SU-DHL-6 (cell line): ENCODE data around the gene CDK10.

ENCODE experiments used
- H2AFZ ChIP-seq: fragments of 200-600 bp; sonication (generic); 2 replicates; pipeline ENCODE4 v1.6.1; 2014; ENCODE audit warnings: low read depth, mild to moderate bottlenecking, moderate library complexity, mixed read lengths, antibody characterized with exemption, low read length; ENCODE audit not compliant: severe bottlenecking
- H3F3A ChIP-seq: fragments of 200-600 bp; shearing (Covaris generic); 2 replicates; pipeline ENCODE4 v1.6.0; 2016; ENCODE audit warnings: antibody characterized with exemption, mild to moderate bottlenecking; ENCODE audit not compliant: insufficient read depth
- H3K27ac ChIP-seq: fragments of 200-600 bp; sonication (generic); 2 replicates; pipeline ENCODE4 v1.5.1; 2016; ENCODE audit warnings: low read depth, mild to moderate bottlenecking, low read length, moderate library complexity, mixed read lengths
- H3K27me3 ChIP-seq: fragments of 200-600 bp; sonication (generic), shearing (Covaris generic); 2 replicates; pipeline ENCODE4 v1.6.0; 2014; ENCODE audit warnings: mild to moderate bottlenecking, low read length
- H3K36me3 ChIP-seq: fragments of 200-600 bp; sonication (generic); 2 replicates; pipeline ENCODE4 v1.6.1; 2014; ENCODE audit warnings: mild to moderate bottlenecking, low read length, mixed read lengths
- H3K4me2 ChIP-seq: fragments of 300-600, 200-600 bp; shearing (Covaris generic), sonication (generic); 2 replicates; pipeline ENCODE4 v1.6.0; 2014; ENCODE audit warnings: low read length, low read depth, mild to moderate bottlenecking; ENCODE audit not compliant: poor library complexity, severe bottlenecking
- H3K4me3 ChIP-seq: fragments of 200-600 bp; sonication (generic); 2 replicates; pipeline ENCODE4 v1.5.1; 2014; ENCODE audit warnings: antibody characterized with exemption, low read length, mild to moderate bottlenecking, mixed read lengths; ENCODE audit not compliant: insufficient read depth, poor library complexity, severe bottlenecking
- H3K79me2 ChIP-seq: fragments of 200-600 bp; sonication (generic); 2 replicates; pipeline ENCODE4 v1.6.1; 2014; ENCODE audit warnings: mild to moderate bottlenecking, low read length, moderate library complexity; ENCODE audit not compliant: insufficient read depth
- H3K9ac ChIP-seq: fragments of 200-600 bp; sonication (generic); 2 replicates; pipeline ENCODE4 v1.7.0; 2014; ENCODE audit warnings: mild to moderate bottlenecking, low read length
- H3K9me2 ChIP-seq: fragments of 200-600 bp; sonication (generic); replicated peaks from 2 replicates; pipeline ENCODE4 v1.6.1; 2014; ENCODE audit warnings: low read length; ENCODE audit not compliant: insufficient read depth
- H3K9me3 ChIP-seq: fragments of 200-600 bp; sonication (generic); 2 replicates; pipeline ENCODE4 v1.6.1; 2014; ENCODE audit warnings: low read length, mixed read lengths; ENCODE audit not compliant: insufficient read depth
- H4K20me1 ChIP-seq: fragments of 200-600 bp; sonication (generic); 2 replicates; pipeline ENCODE4 v1.6.1; 2014; ENCODE audit warnings: low read depth, mild to moderate bottlenecking, antibody characterized with exemption, low read length, moderate library complexity, mixed read lengths
- EZH2phosphoT487 ChIP-seq: fragments of 200-600 bp; sonication (generic), shearing (Covaris generic); conservative IDR thresholded peaks from 2 replicates; pipeline ENCODE4 v1.6.1; 2018; ENCODE audit warnings: mild to moderate bottlenecking, antibody characterized with exemption, low read length, moderate library complexity, mixed read lengths
- TF ChIP-seq, protein P1 (sequence below): fragments of 200-600 bp; sonication (generic); IDR thresholded peaks from one replicate; pipeline ENCODE4 v1.5.1; 2017; ENCODE audit warnings: antibody characterized with exemption, mild to moderate bottlenecking, low read length, moderate library complexity; ENCODE audit not compliant: insufficient read depth, poor library complexity, severe bottlenecking

The CDK10 gene

GRCh38 chr16:89708481-89708931, 22.0 kb downstream of the CDK10 start:
- H3K9me3 ChIP-seq: no peaks in the 10 kb centered on the region
- no peak overlapping the region for H3K4me2 ChIP-seq
- no peaks in the 10 kb centered on the region; the same call in 1 of the 2 replicates for H3K79me2 ChIP-seq
- H3F3A ChIP-seq: no peaks in the 10 kb centered on the region
- no peaks in the 10 kb centered on the region for H4K20me1 ChIP-seq
- no peaks in the 10 kb centered on the region for H3K9me2 ChIP-seq
- H3K27ac ChIP-seq: no peak overlapping the region
- no peak for TF ChIP-seq EZH2phosphoT487
- TF ChIP-seq, protein P1, sequence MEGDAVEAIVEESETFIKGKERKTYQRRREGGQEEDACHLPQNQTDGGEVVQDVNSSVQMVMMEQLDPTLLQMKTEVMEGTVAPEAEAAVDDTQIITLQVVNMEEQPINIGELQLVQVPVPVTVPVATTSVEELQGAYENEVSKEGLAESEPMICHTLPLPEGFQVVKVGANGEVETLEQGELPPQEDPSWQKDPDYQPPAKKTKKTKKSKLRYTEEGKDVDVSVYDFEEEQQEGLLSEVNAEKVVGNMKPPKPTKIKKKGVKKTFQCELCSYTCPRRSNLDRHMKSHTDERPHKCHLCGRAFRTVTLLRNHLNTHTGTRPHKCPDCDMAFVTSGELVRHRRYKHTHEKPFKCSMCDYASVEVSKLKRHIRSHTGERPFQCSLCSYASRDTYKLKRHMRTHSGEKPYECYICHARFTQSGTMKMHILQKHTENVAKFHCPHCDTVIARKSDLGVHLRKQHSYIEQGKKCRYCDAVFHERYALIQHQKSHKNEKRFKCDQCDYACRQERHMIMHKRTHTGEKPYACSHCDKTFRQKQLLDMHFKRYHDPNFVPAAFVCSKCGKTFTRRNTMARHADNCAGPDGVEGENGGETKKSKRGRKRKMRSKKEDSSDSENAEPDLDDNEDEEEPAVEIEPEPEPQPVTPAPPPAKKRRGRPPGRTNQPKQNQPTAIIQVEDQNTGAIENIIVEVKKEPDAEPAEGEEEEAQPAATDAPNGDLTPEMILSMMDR: no peak
- no peak overlapping the region for H2AFZ ChIP-seq
- no peak overlapping the region for H3K9ac ChIP-seq
- no peaks in the 10 kb centered on the region for H3K27me3 ChIP-seq
- no peaks in the 10 kb centered on the region for H3K36me3 ChIP-seq
- no peak overlapping the region for H3K4me3 ChIP-seq

DNA sequence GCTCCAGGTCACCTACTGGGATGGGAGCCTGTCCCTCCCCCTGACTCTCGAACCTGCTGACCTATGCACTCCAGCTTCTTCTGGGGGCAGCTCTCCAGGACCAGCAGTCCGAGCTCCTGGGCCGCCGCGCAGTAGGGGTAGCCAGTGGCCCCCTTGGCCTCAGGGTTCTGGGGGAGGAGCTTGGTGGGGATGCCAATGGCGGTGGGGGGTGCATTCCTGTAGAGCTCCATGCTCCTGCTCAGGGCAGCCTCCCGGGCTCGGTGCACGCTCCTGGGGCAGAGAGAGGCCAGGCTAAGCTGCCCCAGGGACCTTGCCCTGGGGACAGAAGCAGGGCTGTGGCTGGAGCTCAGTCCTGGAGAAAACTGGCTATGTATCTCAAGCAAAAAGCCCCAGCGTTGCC, 22.7 kb downstream of the CDK10 start:
- Histone ChIP-seq H3K27me3 (no peaks in the 10 kb centered on the region), H3K9ac (no peak overlapping the region), H4K20me1 (no peaks in the 10 kb centered on the region), H3F3A (no peaks in the 10 kb centered on the region), H3K9me3 (no peaks in the 10 kb centered on the region), H3K36me3 (no peaks in the 10 kb centered on the region), H2AFZ (no peak overlapping the region), H3K4me2 (no peak overlapping the region), H3K27ac (no peak overlapping the region), H3K79me2 (no peaks in the 10 kb centered on the region; the same call in 1 of the 2 replicates), H3K9me2 (no peaks in the 10 kb centered on the region), H3K4me3 (no peak overlapping the region)
- TF ChIP-seq EZH2phosphoT487: no peak
- TF ChIP-seq, protein P1: no peak

GRCh38 chr16:89709716-89710432, 23.4 kb downstream of the CDK10 start:
- Histone ChIP-seq H2AFZ (no peak overlapping the region), H3K79me2 (no peaks in the 10 kb centered on the region; the same call in 1 of the 2 replicates), H3K4me2 (no peak overlapping the region), H3K9me2 (no peaks in the 10 kb centered on the region), H3K27me3 (no peaks in the 10 kb centered on the region), H3K36me3 (no peaks in the 10 kb centered on the region), H3F3A (no peaks in the 10 kb centered on the region), H3K9ac (no peak overlapping the region), H3K9me3 (no peaks in the 10 kb centered on the region), H3K27ac (no peak overlapping the region), H4K20me1 (no peaks in the 10 kb centered on the region), H3K4me3 (no peak overlapping the region)
- TF ChIP-seq EZH2phosphoT487: no peak
- TF ChIP-seq, protein P1: no peak
